Kidney (tissue), 14 donors: ENCODE data around the gene GP2. TPM values are rescaled to one million over a fixed set of nuclear protein-coding genes. Genes with fewer than 3 reads are reported as not detected.

Experiments used
- DNase-seq, 5 donors: peaks; one replicate each; pipeline ENCODE4 v3.0.0-alpha.2; 2013 to 2020
- FAIRE-seq: peaks from 2 replicates; lab custom pipeline; 2012; peaks lifted over from hg19 to GRCh38; lab: Jason Lieb, UNC
- H3K27ac ChIP-seq, 2 donors: one replicate each; pipeline ENCODE4 v1.7.0; 2013; ENCODE audit warnings: low read depth in 2 of 2, low read length in 2 of 2, inconsistent platforms in 1 of 2
- H3K27me3 ChIP-seq: one replicate; pipeline ENCODE4 v1.7.1; 2013; ENCODE audit warnings: low read length, inconsistent platforms; ENCODE audit not compliant: control insufficient read depth, insufficient read depth
- H3K36me3 ChIP-seq, 3 donors: one replicate each; pipeline versions ENCODE4 v1.7.0 to v1.7.1; 2013; ENCODE audit warnings: low read length in 3 of 3, control low read depth in 1 of 3, inconsistent platforms in 1 of 3; ENCODE audit not compliant: insufficient read depth in 3 of 3, control insufficient read depth in 2 of 3
- H3K4me1 ChIP-seq, 3 donors: one replicate each; pipeline versions ENCODE4 v1.7.0 to v1.7.1; 2013; ENCODE audit warnings: low read length in 3 of 3, inconsistent platforms in 1 of 3, low read depth in 1 of 3; ENCODE audit not compliant: control insufficient read depth in 2 of 3, insufficient read depth in 2 of 3
- H3K4me3 ChIP-seq, 3 donors: one replicate each; pipeline versions ENCODE4 v1.7.0 to v1.8.1; 2013; ENCODE audit warnings: low read length in 3 of 3, control low read depth in 1 of 3, inconsistent platforms in 1 of 3
- H3K9ac ChIP-seq, 3 donors: one replicate each; pipeline versions ENCODE4 v1.7.0 to v1.7.1; 2013; ENCODE audit warnings: low read length in 3 of 3, control low read depth in 1 of 3, inconsistent platforms in 1 of 3
- H3K9me3 ChIP-seq, 3 donors: one replicate each; pipeline versions ENCODE4 v1.7.0 to v1.7.1; 2013; ENCODE audit warnings: low read length in 3 of 3, control low read depth in 1 of 3, inconsistent platforms in 1 of 3; ENCODE audit not compliant: control insufficient read depth in 2 of 3, insufficient read depth in 1 of 3
- intact Hi-C: fragments of 100-400 bp; cut with DNase I; formaldehyde crosslinking; loops from one replicate; pipeline ENCODE4 v1.11.1; 2022
- polyA plus RNA-seq: library from polyadenylated mRNA; stranded (reverse); fragments of 350-450 nt; fragmentation: Illumina TruSeq; extraction: RNeasy Lipid Tissue Mini Kit (QIAGEN cat#74804); gene quantifications from one replicate; pipeline ENCODE4 v1.2.3, GENCODE V29; 2014; ENCODE audit warnings: low read depth, low replicate concordance; ENCODE audit not compliant: insufficient read depth
- total RNA-seq: library from RNA; stranded (reverse); fragmentation: NEBNext Ultra II Directional; extraction: Animal tissue kit (Norgen Biotek cat#: 25700); gene quantifications from one replicate; pipeline ENCODE4 v1.2.1, GENCODE V29; 2021
- TF ChIP-seq, protein P1 (sequence below): IDR thresholded peaks from 3 replicates; pipeline ENCODE4 v1.5.1; 2012; ENCODE audit warnings: mild to moderate bottlenecking, moderate library complexity, borderline replicate concordance; ENCODE audit not compliant: insufficient read depth; ENCODE audit errors: extremely low read depth
- donor health status: control.
- donor health status: control.
- donor health status: control.
- donor health status: control.
- donor health status: control.
- donor health status: DM: yes; HTN: yes; CAD: no.
- donor health status: Normal renal cell carcinoma (clear cell type).

Gene GP2
- total and polyA plus RNA-seq, 2 donors from 2014 or later: 0.94 to 9.3 TPM

DNA sequence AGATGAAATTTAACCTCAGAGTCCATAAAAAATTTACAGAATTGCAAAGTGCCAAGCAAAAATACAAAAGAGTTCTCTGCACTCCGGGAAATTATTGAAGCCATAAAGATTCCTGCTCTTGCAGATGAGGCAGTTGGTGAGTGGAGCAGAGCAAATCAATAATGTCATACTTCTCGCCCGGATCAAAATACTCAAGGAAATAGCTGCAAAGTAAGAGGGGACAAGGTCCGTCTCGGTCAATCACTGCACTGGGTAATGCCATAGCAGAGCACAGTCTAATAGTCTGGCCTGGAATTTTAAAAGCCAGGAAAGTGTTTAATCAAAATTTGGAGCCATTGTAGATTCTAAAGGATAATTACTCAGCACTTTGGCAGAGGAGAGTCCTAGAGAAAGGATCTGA lies 58.9 kb downstream of the GP2 start:
- H3K27ac ChIP-seq: no peak overlapping the region
- DNase-seq (no peak), FAIRE-seq (no peak)
- no peaks in the 10 kb centered on the region for H3K27me3 ChIP-seq
- no peak overlapping the region for H3K4me3 ChIP-seq
- TF ChIP-seq, protein P1, sequence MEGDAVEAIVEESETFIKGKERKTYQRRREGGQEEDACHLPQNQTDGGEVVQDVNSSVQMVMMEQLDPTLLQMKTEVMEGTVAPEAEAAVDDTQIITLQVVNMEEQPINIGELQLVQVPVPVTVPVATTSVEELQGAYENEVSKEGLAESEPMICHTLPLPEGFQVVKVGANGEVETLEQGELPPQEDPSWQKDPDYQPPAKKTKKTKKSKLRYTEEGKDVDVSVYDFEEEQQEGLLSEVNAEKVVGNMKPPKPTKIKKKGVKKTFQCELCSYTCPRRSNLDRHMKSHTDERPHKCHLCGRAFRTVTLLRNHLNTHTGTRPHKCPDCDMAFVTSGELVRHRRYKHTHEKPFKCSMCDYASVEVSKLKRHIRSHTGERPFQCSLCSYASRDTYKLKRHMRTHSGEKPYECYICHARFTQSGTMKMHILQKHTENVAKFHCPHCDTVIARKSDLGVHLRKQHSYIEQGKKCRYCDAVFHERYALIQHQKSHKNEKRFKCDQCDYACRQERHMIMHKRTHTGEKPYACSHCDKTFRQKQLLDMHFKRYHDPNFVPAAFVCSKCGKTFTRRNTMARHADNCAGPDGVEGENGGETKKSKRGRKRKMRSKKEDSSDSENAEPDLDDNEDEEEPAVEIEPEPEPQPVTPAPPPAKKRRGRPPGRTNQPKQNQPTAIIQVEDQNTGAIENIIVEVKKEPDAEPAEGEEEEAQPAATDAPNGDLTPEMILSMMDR: no peak
- intact Hi-C loops: no loop called here
- no peaks in the 10 kb centered on the region for H3K36me3 ChIP-seq
- no peak overlapping the region for H3K9ac ChIP-seq
- no peaks in the 10 kb centered on the region for H3K9me3 ChIP-seq
- H3K4me1 ChIP-seq: no peaks in the 10 kb centered on the region

DNA sequence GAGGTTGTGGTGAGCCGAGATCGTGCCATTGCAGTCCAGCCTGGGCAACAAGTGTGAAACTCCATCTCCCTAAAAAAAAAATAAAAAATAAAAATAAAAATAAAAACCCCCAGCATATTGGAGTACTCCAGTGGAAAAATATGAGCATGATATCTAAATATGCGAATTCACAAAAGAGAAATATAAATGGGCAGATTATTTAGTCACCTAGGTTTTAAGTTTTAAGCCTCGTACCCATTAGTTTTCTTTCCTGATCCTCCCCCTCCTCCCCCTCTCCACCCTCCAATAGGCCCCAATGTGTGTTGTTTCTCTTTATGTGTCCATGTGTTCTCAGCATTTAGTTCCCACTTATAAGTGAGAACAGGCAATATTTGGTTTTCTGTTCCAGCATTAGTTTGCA lies 62.3 kb downstream of the GP2 start:
- Histone ChIP-seq H3K27ac (no peak overlapping the region), H3K9me3 (no peaks in the 10 kb centered on the region), H3K4me3 (no peak overlapping the region), H3K4me1 (no peaks in the 10 kb centered on the region), H3K27me3 (no peaks in the 10 kb centered on the region), H3K36me3 (no peaks in the 10 kb centered on the region), H3K9ac (no peak overlapping the region)
- intact Hi-C loops: no loop called here
- TF ChIP-seq, protein P1: no peak
- DNase-seq (no peak), FAIRE-seq (no peak)

DNA sequence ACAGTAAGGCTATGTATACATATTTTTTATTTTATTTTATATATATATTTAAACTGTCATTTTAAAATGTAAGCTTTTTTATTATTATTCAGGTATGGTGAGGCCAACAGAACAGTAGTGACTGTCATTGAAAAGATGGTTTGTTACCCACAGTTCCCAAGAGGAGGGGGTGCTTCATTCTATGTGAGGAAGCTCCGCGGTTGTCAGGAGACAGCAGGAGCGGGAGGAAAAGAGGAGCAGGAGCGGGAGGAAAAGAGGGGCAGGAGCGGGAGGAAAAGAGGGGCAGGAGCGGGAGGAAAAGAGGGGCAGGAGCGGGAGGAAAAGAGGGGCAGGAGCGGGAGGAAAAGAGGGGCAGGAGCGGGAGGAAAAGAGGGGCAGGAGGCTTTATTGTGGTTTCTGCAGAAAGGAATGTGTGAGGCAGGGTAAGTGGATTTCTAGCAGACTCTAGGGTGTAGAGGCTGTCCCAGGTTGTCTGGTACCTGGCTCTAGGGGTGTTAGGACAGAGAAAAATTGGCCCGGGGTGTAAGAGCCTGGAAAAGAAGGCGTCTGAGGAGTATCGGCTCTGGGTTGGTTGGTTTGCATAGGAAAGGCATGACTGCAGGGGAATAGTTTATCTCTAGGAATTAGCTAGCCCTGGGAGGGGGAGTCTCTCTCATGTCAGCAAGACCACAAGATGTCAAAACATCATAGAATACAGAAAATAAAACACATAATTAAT lies 64.0 kb downstream of the GP2 start:
- intact Hi-C loops: no loop called here
- Histone ChIP-seq H3K9me3 (no peaks in the 10 kb centered on the region), H3K27ac (no peak overlapping the region), H3K27me3 (no peaks in the 10 kb centered on the region), H3K36me3 (no peaks in the 10 kb centered on the region), H3K4me1 (no peaks in the 10 kb centered on the region), H3K9ac (no peak overlapping the region), H3K4me3 (no peak overlapping the region)
- DNase-seq (no peak), FAIRE-seq (no peak)
- TF ChIP-seq, protein P1: no peak
